ENCODE results near the gene DBF4. TPM values are rescaled to one million over a fixed set of nuclear protein-coding genes. Genes with fewer than 3 reads are reported as not detected.
"Not testable (repeated sequence)": the region's sequence is repeated elsewhere in the genome, so short reads cannot be mapped to it uniquely, and the experiment has no call there.

DBF4 gene
- total and polyA plus RNA-seq, 10 of the 15 experiments (the other 5 are each of a cell fraction or from before 2014, with no cell fraction given) = 29.3 to 89.8 (median 62.4) TPM

- intact Hi-C loops (cut with micrococcal nuclease; ENCODE audit: unreplicated experiment) = no loop called here
- ATAC-seq (peak; percentile 77), DNase-seq (ENCODE audit: low read depth, low spot score) (no peak), FAIRE-seq (no peak)
- POLR2A ChIA-PET = interaction anchor here (1.2 to 1.6 kb wide), 4 partner anchors 11 to 150 kb away, joined by 3 to 18 read pairs (median 4); partner anchors contain the start of genes ADAM22, DBF4 and SLC25A40
- Histone ChIP-seq H2AFZ (ENCODE audit: control insufficient read depth, low read depth, low read length) (no peak overlapping the region), H4K20me1 (ENCODE audit: control insufficient read depth, insufficient read depth) (no peaks in the 10 kb centered on the region), H3K4me3 (no peak overlapping the region), H3K9ac (ENCODE audit: control insufficient read depth, insufficient read depth, low read length) (no peak overlapping the region), H3K27ac (ENCODE audit: control insufficient read depth, insufficient read depth) (no peak overlapping the region; the same call in 1 of the 2 replicates), H3K36me3 (ENCODE audit: control insufficient read depth in 2 of 2, insufficient read depth in 2 of 2, low read length in 1 of 2) (no peaks in the 10 kb centered on the region; a peak in 1 of 4 replicates), H3K79me2 (ENCODE audit: control insufficient read depth, insufficient read depth, low read length) (peaks cover 1% of the 10 kb centered on the region), H3K9me3 (replicated peaks; ENCODE audit: control insufficient read depth, insufficient read depth, low read length) (no peaks in the 10 kb centered on the region; the same call in 2 of the 3 replicates), H3K4me2 (ENCODE audit: control insufficient read depth, insufficient read depth) (0 out of 2 replicates have a peak overlapping the region, but pooled peaks have one; percentile 30), H3K27me3 (replicated peaks in 1 of 2; ENCODE audit: control insufficient read depth in 2 of 2, insufficient read depth in 2 of 2, low read length in 1 of 2) (no peaks in the 10 kb centered on the region), H3K4me1 (ENCODE audit: control insufficient read depth, insufficient read depth, low read length) (peaks cover 6% of the 10 kb centered on the region; the same call in 1 of the 2 replicates)
- CTCF ChIA-PET = interaction anchor here (1.1 to 2.0 kb wide), 7 partner anchors 9 to 168 kb away, joined by 3 to 10 read pairs (median 4); no protein-coding TSS in a partner anchor
- no TSS peak for BruUV-seq (replicated peaks)
- SMC1A ChIA-PET (ENCODE audit: uncharacterized antibody, unreplicated experiment) = interaction anchor here (0.7 to 4.7 kb wide), 11 partner anchors 9 to 227 kb away, joined by 3 to 26 read pairs (median 4); partner anchors contain the start of gene ADAM22
- in situ Hi-C loops (cut with MboI) = no loop called here
- RAD21 ChIA-PET (ENCODE audit: unreplicated experiment) = interaction anchor here (0.6 to 2.7 kb wide), 9 partner anchors 8 to 272 kb away, joined by 3 to 10 read pairs (median 4); partner anchors contain the start of gene ADAM22
- TF ChIP-seq ZNF384 (IDR thresholded peaks at IDR 0.05; ENCODE audit: borderline replicate concordance, low read depth, low read length) (peak; percentile 49; the same call in 1 of the 2 replicates), PAX5 (IDR thresholded peaks at IDR 0.05; ENCODE audit: borderline replicate concordance, low read depth, low read length) (no peak), GABPA (IDR thresholded peaks at IDR 0.05; ENCODE audit: low read depth) (no peak)
- WGBS (ENCODE audit: insufficient coverage, insufficient replicate concordance, low lambda C conversion rate, missing lambda C conversion rate) = 86% methylated on average over 3 of the region's 3 CpGs
These were observed 68.3 kb downstream of the DBF4 start for GRCh38 chr7:87944547-87944946.

GRCh38 chr7:87945926-87946325 is 69.6 kb downstream of the DBF4 start:
- intact Hi-C loops (cut with micrococcal nuclease; ENCODE audit: unreplicated experiment); DNase-seq (ENCODE audit: low read depth, low spot score); H3K36me3 ChIP-seq (ENCODE audit: control insufficient read depth in 2 of 2, insufficient read depth in 2 of 2, low read length in 1 of 2); POLR2A ChIA-PET; FAIRE-seq; BruUV-seq (replicated peaks); H3K9ac ChIP-seq (ENCODE audit: control insufficient read depth, insufficient read depth, low read length); H3K4me3 ChIP-seq; H4K20me1 ChIP-seq (ENCODE audit: control insufficient read depth, insufficient read depth); H3K79me2 ChIP-seq (ENCODE audit: control insufficient read depth, insufficient read depth, low read length); H3K27me3 ChIP-seq (replicated peaks in 1 of 2; ENCODE audit: control insufficient read depth in 2 of 2, insufficient read depth in 2 of 2, low read length in 1 of 2); H3K4me1 ChIP-seq (ENCODE audit: control insufficient read depth, insufficient read depth, low read length); H3K9me3 ChIP-seq (replicated peaks; ENCODE audit: control insufficient read depth, insufficient read depth, low read length); H3K27ac ChIP-seq (ENCODE audit: control insufficient read depth, insufficient read depth); H2AFZ ChIP-seq (ENCODE audit: control insufficient read depth, low read depth, low read length); in situ Hi-C loops (cut with MboI); H3K4me2 ChIP-seq (ENCODE audit: control insufficient read depth, insufficient read depth): not testable (repeated sequence)
- peak; percentile 35 for ATAC-seq
- ChIA-PET SMC1A (ENCODE audit: uncharacterized antibody, unreplicated experiment) (interaction anchor here (0.9 to 3.6 kb wide), 3 partner anchors 10 to 157 kb away, joined by 3 to 26 read pairs (median 10); partner anchors contain the start of gene ADAM22), CTCF (interaction anchor here (0.8 kb wide), 1 partner anchor 59 kb away, joined by 3 read pairs; no protein-coding TSS in a partner anchor), RAD21 (ENCODE audit: unreplicated experiment) (interaction anchor here (1.0 kb wide), 1 partner anchor 224 kb away, joined by 3 read pairs; no protein-coding TSS in a partner anchor)
- TF ChIP-seq ZNF384 (IDR thresholded peaks at IDR 0.05; ENCODE audit: borderline replicate concordance, low read depth, low read length) (peak; percentile 35; the same call in 1 of the 2 replicates), RUNX3 (IDR thresholded peaks at IDR 0.05; ENCODE audit: low read length) (peak; percentile 34; the same call in 1 of the 2 replicates), ATF7 (IDR thresholded peaks at IDR 0.05; ENCODE audit: low read depth) (0 out of 2 replicates have a peak, but pooled peaks have one; percentile 18)

Data from GM12878 (cell line).